HepG2 (cell line): Measurements from ENCODE around the gene ZBTB21. TPM values are rescaled to one million over a fixed set of nuclear protein-coding genes. Genes with fewer than 3 reads are reported as not detected.

Experiments
- ATAC-seq: fragments of 200-7000 bp; cut with Tn5 transposase; 3 replicates; pipeline ENCODE4 v1.9.1; 2020; ENCODE audit warnings: mild to moderate bottlenecking, moderate library complexity
- BruUV-seq: library from RNA; stranded (reverse); fragments of 400-500 nt; replicated peaks from 2 replicates; lab custom pipeline; 2021; lab: Mats Ljungman, UMichigan
- CTCF ChIA-PET: fragments of 300-600 bp; formaldehyde crosslinking; extraction: SDS; loops from one replicate; lab custom pipeline; 2021; ENCODE audit warnings: low total read pairs, inconsistent platforms, low intra/inter-chr PET ratio; lab: Yijun Ruan, JAX
- POLR2A ChIA-PET: fragments of 350-600 bp; sonication (Branson Sonifier 250); formaldehyde crosslinking; loops from one replicate; lab custom pipeline; 2020; ENCODE audit warnings: antibody characterized with exemption, inconsistent platforms; lab: Yijun Ruan, JAX
- DNase-seq: peaks from one replicate; pipeline ENCODE4 v3.0.0-alpha.2; 2015; ENCODE audit warnings: low spot score
- FAIRE-seq: peaks from 3 replicates; lab custom pipeline; 2011; peaks lifted over from hg19 to GRCh38; lab: Jason Lieb, UNC
- H2AFZ ChIP-seq: one replicate; pipeline ENCODE4 v1.6.1; 2011; ENCODE audit warnings: low read length, inconsistent platforms
- H3K27ac ChIP-seq: fragments of 300-600 bp; 3 replicates; pipeline ENCODE4 v1.8.0; 2011; ENCODE audit warnings: mixed run types, mild to moderate bottlenecking, mixed read lengths, low read length, inconsistent platforms; ENCODE audit not compliant: insufficient read depth; ENCODE audit errors: extremely low read length
- H3K27me3 ChIP-seq, 2 experiments: fragments of 200-600 bp in 1 of 2; 2 replicates in 1 of 2; 3 replicates in 1 of 2; pipeline versions ENCODE4 v1.6.0 to v1.8.0; 2011; ENCODE audit warnings: low read length in 2 of 2, mild to moderate bottlenecking in 2 of 2, moderate library complexity in 2 of 2, inconsistent platforms in 1 of 2; ENCODE audit not compliant: insufficient read depth in 2 of 2, control insufficient read depth in 1 of 2
- H3K36me3 ChIP-seq, 2 experiments: fragments of 200-600 bp in 1 of 2; replicated peaks in 1 of 2; 2 replicates in 1 of 2; 3 replicates in 1 of 2; pipeline versions ENCODE4 v1.5.1 to v1.8.0; 2011; ENCODE audit warnings: low read length in 2 of 2, inconsistent platforms in 1 of 2; ENCODE audit not compliant: insufficient read depth in 2 of 2, control insufficient read depth in 1 of 2
- H3K4me1 ChIP-seq: 2 replicates; pipeline ENCODE4 v1.5.1; 2012; ENCODE audit warnings: low read length, inconsistent platforms; ENCODE audit not compliant: insufficient read depth
- H3K4me2 ChIP-seq: 2 replicates; pipeline ENCODE4 v1.6.0; 2011; ENCODE audit warnings: low read depth, low read length, inconsistent platforms
- H3K4me3 ChIP-seq, 3 experiments: fragments of 200-600 bp in 1 of 3; sonication (generic), shearing (Covaris generic) in 1 of 3; replicated peaks in 1 of 3; 2 replicates each; pipeline ENCODE4 v1.5.1; 2011 to 2016; ENCODE audit warnings: low read length in 3 of 3, inconsistent platforms in 2 of 3, low read depth in 2 of 3, mild to moderate bottlenecking in 2 of 3, control low read depth in 1 of 3, mixed read lengths in 1 of 3; ENCODE audit not compliant: insufficient read depth in 1 of 3
- H3K79me2 ChIP-seq: one replicate; pipeline ENCODE4 v1.6.1; 2011; ENCODE audit warnings: low read length, inconsistent platforms; ENCODE audit not compliant: insufficient read depth
- H3K9ac ChIP-seq: 2 replicates; pipeline ENCODE4 v1.6.0; 2011; ENCODE audit warnings: mild to moderate bottlenecking, low read depth, low read length, inconsistent platforms; ENCODE audit not compliant: insufficient read depth
- H3K9me3 ChIP-seq: 2 replicates; pipeline ENCODE4 v1.5.1; 2012; ENCODE audit warnings: mild to moderate bottlenecking, low read length
- H4K20me1 ChIP-seq: 2 replicates; pipeline ENCODE4 v1.6.0; 2011; ENCODE audit warnings: inconsistent platforms, mild to moderate bottlenecking, low read length, moderate library complexity; ENCODE audit not compliant: insufficient read depth
- ATF6 ChIP-seq: sonication (generic); formaldehyde crosslinking; conservative IDR thresholded peaks from 2 replicates; pipeline ENCODE4 v1.4.0; 2020; ENCODE audit warnings: missing genetic modification reagents
- FOXJ3 ChIP-seq: sonication (generic); formaldehyde crosslinking; IDR thresholded peaks from 2 replicates; pipeline ENCODE4 v1.4.0; 2020; ENCODE audit warnings: missing genetic modification reagents, mild to moderate bottlenecking, borderline replicate concordance
- MBNL3 ChIP-seq: fragments of 250-450 bp; sonication (Bioruptor Pico); conservative IDR thresholded peaks from 2 replicates; pipeline ENCODE4 v1.8.0; 2022; ENCODE audit warnings: mild to moderate bottlenecking, inconsistent platforms
- REPIN1 ChIP-seq: sonication (generic); formaldehyde crosslinking; IDR thresholded peaks from 2 replicates; pipeline ENCODE4 v1.8.0; 2022; ENCODE audit warnings: missing genetic modification reagents, low read depth, mild to moderate bottlenecking, borderline replicate concordance
- SAFB2 ChIP-seq: sonication (generic); formaldehyde crosslinking; IDR thresholded peaks from 2 replicates; pipeline ENCODE4 v1.5.1; 2020; ENCODE audit warnings: missing genetic modification reagents, low read depth, mild to moderate bottlenecking, borderline replicate concordance
- ZHX2 ChIP-seq, 2 experiments: sonication (generic) in 1 of 2; formaldehyde crosslinking in 1 of 2; IDR thresholded peaks; 2 replicates each; pipeline versions ENCODE4 v1.6.1 to v1.9.0; 2014 to 2022; ENCODE audit warnings: antibody characterized with exemption in 1 of 2, borderline replicate concordance in 1 of 2, inconsistent platforms in 1 of 2, low read depth in 1 of 2, missing genetic modification reagents in 1 of 2
- ZNF18 ChIP-seq: sonication (generic); formaldehyde crosslinking; IDR thresholded peaks from 2 replicates; pipeline ENCODE4 v1.8.0; 2022; ENCODE audit warnings: mild to moderate bottlenecking, missing genetic modification reagents; ENCODE audit not compliant: insufficient replicate concordance
- ZNF281 ChIP-seq: sonication (generic); formaldehyde crosslinking; IDR thresholded peaks from 2 replicates; pipeline ENCODE4 v1.4.0; 2020; ENCODE audit warnings: missing genetic modification reagents, borderline replicate concordance
- ZNF460 ChIP-seq: sonication (generic); formaldehyde crosslinking; IDR thresholded peaks from 2 replicates; pipeline ENCODE4 v1.5.1; 2020; ENCODE audit warnings: missing genetic modification reagents, mild to moderate bottlenecking, borderline replicate concordance
- ZNF777 ChIP-seq: sonication (generic); formaldehyde crosslinking; IDR thresholded peaks from 2 replicates; pipeline ENCODE4 v1.4.0; 2020; ENCODE audit warnings: missing genetic modification reagents
- WGBS: methylation state at CpG from one replicate; pipeline ENCODE4 v1.1.6; 2017; ENCODE audit warnings: low lambda C conversion rate; 5-methylcytosine and 5-hydroxymethylcytosine counted together
- in situ Hi-C: cut with HindIII; loops from 2 replicates; pipeline ENCODE4 v1.10.0; 2017; ENCODE audit warnings: low pct_unique_long_range_greater_than_20kb; ENCODE audit not compliant: extremely low pct_ligation_motif_present
- intact Hi-C: fragments of 100-400 bp; cut with micrococcal nuclease; formaldehyde crosslinking; loops from one replicate; pipeline ENCODE4 v1.10.0; 2022; ENCODE audit not compliant: unreplicated experiment
- polyA plus RNA-seq, 8 experiments: library from polyadenylated mRNA; depleted of rRNA in 3 of 8; stranded (reverse) in 7 of 8; unstranded in 1 of 8; fragments of >200 nt; fragmentation: Illumina TruSeq in 4 of 8; extraction: Trizol in 4 of 8; gene quantifications; 2 replicates each; pipeline versions ENCODE4 v1.2.1 to v1.2.3, GENCODE V29; 2011 to 2016; ENCODE audit warnings: low read depth in 4 of 8, missing spikeins in 1 of 8, mixed read lengths in 1 of 8; ENCODE audit not compliant: insufficient read depth in 1 of 8
- total RNA-seq, 5 experiments: library from RNA; depleted of rRNA; stranded (reverse); fragments of >200 nt; fragmentation: Illumina TruSeq; extraction: Trizol; gene quantifications; 2 replicates each; pipeline ENCODE4 v1.2.3, GENCODE V29; 2016; ENCODE audit warnings: low read depth in 1 of 5

The ZBTB21 gene
- total and polyA plus RNA-seq, 2 of the 13 experiments (the other 11 are each of a cell fraction or from before 2014, with no cell fraction given): 4.5 to 6.1 TPM

GRCh38 chr21:42038393-42038792 is 28.2 kb upstream of the ZBTB21 start:
- Histone ChIP-seq H3K9me3 (no peaks in the 10 kb centered on the region), H3K27me3 (peaks cover 0 to 26% of the 10 kb centered on the region in 2 experiments; a peak in 3 of 5 replicates), H3K9ac (no peak overlapping the region), H3K4me2 (peak overlapping the region; percentile 78), H3K4me3 (peak overlapping the region in 1 of 3 experiments; percentile 43; a peak in 1 of 6 replicates), H4K20me1 (no peaks in the 10 kb centered on the region), H3K27ac (peak overlapping the region; percentile 1), H3K36me3 (no peaks in the 10 kb centered on the region), H2AFZ (no peak overlapping the region), H3K79me2 (no peaks in the 10 kb centered on the region), H3K4me1 (peaks cover 38% of the 10 kb centered on the region)
- WGBS: 68% methylated on average over 10 of the region's 10 CpGs
- no TSS peak for BruUV-seq
- DNase-seq (no peak), ATAC-seq (peak; percentile 12; the same call in 2 of the 3 replicates), FAIRE-seq (no peak)
- CTCF ChIA-PET: no interaction called here
- in situ Hi-C loops (no loop called here), intact Hi-C loops (no loop called here)
- POLR2A ChIA-PET: interaction anchor here (1.1 kb wide), 1 partner anchor 29 kb away, joined by 4 read pairs; the partner anchor contains the start of gene ZBTB21
- TF ChIP-seq ZNF777 (0 out of 2 replicates have a peak, but pooled peaks have one; percentile 10), ZNF460 (CRISPR knock-in tag) (no peak), ZHX2 (IDR thresholded peaks at IDR 0.05; ENCODE audit: low read depth) (no peak), ZHX2 (CRISPR knock-in tag; IDR thresholded peaks at IDR 0.05; ENCODE audit: borderline replicate concordance) (no peak), MBNL3 (CRISPR knock-in tag) (no peak), ZNF281 (no peak), ATF6 (no peak), FOXJ3 (CRISPR knock-in tag) (0 out of 2 replicates have a peak, but pooled peaks have one; percentile 3), REPIN1 (CRISPR knock-in tag) (0 out of 2 replicates have a peak, but pooled peaks have one; percentile 1), SAFB2 (CRISPR knock-in tag) (no peak), ZNF18 (CRISPR knock-in tag) (peak; percentile 13)
